Neuronal stem cell (in vitro differentiated cells): Measurements from ENCODE around the gene NFATC3.
"Not testable (repeated sequence)": the region's sequence is repeated elsewhere in the genome, so short reads cannot be mapped to it uniquely, and the experiment has no call there.

Experiments used
- DNase-seq: peaks from one replicate; pipeline ENCODE4 v3.0.0-alpha.2; 2013; ENCODE audit warnings: low spot score
- H2AFZ ChIP-seq: one replicate; pipeline ENCODE4 v1.6.1; 2013; ENCODE audit warnings: mild to moderate bottlenecking, low read length, inconsistent platforms
- H2AK5ac ChIP-seq: 2 replicates; pipeline ENCODE4 v1.6.1; 2013; ENCODE audit warnings: low read depth, mild to moderate bottlenecking, inconsistent platforms, low read length, moderate library complexity, mixed read lengths
- H2BK120ac ChIP-seq: 2 replicates; pipeline ENCODE4 v1.6.1; 2013; ENCODE audit warnings: low read depth, mild to moderate bottlenecking, inconsistent platforms, low read length, moderate library complexity, mixed read lengths
- H2BK12ac ChIP-seq: one replicate; pipeline ENCODE4 v1.6.1; 2013; ENCODE audit warnings: low read length, inconsistent platforms
- H2BK15ac ChIP-seq: 2 replicates; pipeline ENCODE4 v1.6.1; 2013; ENCODE audit warnings: mild to moderate bottlenecking, low read length, inconsistent platforms, mixed read lengths
- H2BK5ac ChIP-seq: one replicate; pipeline ENCODE4 v1.6.1; 2013; ENCODE audit warnings: inconsistent platforms, mild to moderate bottlenecking, low read length, moderate library complexity
- H3K14ac ChIP-seq: one replicate; pipeline ENCODE4 v1.6.1; 2013; ENCODE audit warnings: low read length, inconsistent platforms
- H3K18ac ChIP-seq: 2 replicates; pipeline ENCODE4 v1.6.1; 2013; ENCODE audit warnings: low read length, inconsistent platforms
- H3K23ac ChIP-seq: 2 replicates; pipeline ENCODE4 v1.6.1; 2013; ENCODE audit warnings: low read depth, mild to moderate bottlenecking, mixed read lengths, low read length, inconsistent platforms; ENCODE audit not compliant: poor library complexity
- H3K27ac ChIP-seq: replicated peaks from 3 replicates; pipeline ENCODE4 v1.5.1; 2013; ENCODE audit warnings: low read length, inconsistent platforms
- H3K27me3 ChIP-seq, 3 experiments: 2 replicates each; pipeline ENCODE4 v1.6.1; 2013; ENCODE audit warnings: low read length in 3 of 3, mild to moderate bottlenecking in 2 of 3, inconsistent platforms in 1 of 3, low read depth in 1 of 3, mixed read lengths in 1 of 3, moderate library complexity in 1 of 3; ENCODE audit not compliant: control insufficient read depth in 3 of 3, insufficient read depth in 3 of 3
- H3K36me3 ChIP-seq, 2 donors: replicated peaks in 1 of 2; 2 replicates each; pipeline ENCODE4 v1.6.1; 2013; ENCODE audit warnings: low read length in 2 of 2; ENCODE audit not compliant: control insufficient read depth in 2 of 2, insufficient read depth in 2 of 2
- H3K4ac ChIP-seq: 2 replicates; pipeline ENCODE4 v1.6.1; 2013; ENCODE audit warnings: inconsistent platforms, mild to moderate bottlenecking, low read length, moderate library complexity
- H3K4me1 ChIP-seq, 2 donors: 1 replicate in 1 of 2; 2 replicates in 1 of 2; pipeline ENCODE4 v1.6.1; 2013; ENCODE audit warnings: low read length in 2 of 2, low read depth in 1 of 2; ENCODE audit not compliant: control insufficient read depth in 2 of 2, insufficient read depth in 1 of 2
- H3K4me2 ChIP-seq: one replicate; pipeline ENCODE4 v1.6.1; 2013; ENCODE audit warnings: mild to moderate bottlenecking, low read length, inconsistent platforms; ENCODE audit not compliant: insufficient read depth, poor library complexity, severe bottlenecking
- H3K4me3 ChIP-seq, 2 donors: 2 replicates each; pipeline ENCODE4 v1.5.1; 2013; ENCODE audit warnings: low read length in 2 of 2, mild to moderate bottlenecking in 2 of 2, inconsistent platforms in 1 of 2, moderate library complexity in 1 of 2
- H3K79me1 ChIP-seq: one replicate; pipeline ENCODE4 v1.6.1; 2013; ENCODE audit warnings: low read depth, mild to moderate bottlenecking, inconsistent platforms, low read length, moderate library complexity
- H3K9ac ChIP-seq: one replicate; pipeline ENCODE4 v1.6.1; 2013; ENCODE audit warnings: mild to moderate bottlenecking, low read depth, low read length, inconsistent platforms; ENCODE audit not compliant: poor library complexity
- H3K9me3 ChIP-seq, 2 donors: replicated peaks in 1 of 2; 2 replicates each; pipeline versions ENCODE3 to v1.6.1; 2013; ENCODE audit warnings: low read length in 2 of 2, mild to moderate bottlenecking in 2 of 2, inconsistent platforms in 1 of 2, low read depth in 1 of 2, mixed read lengths in 1 of 2, moderate library complexity in 1 of 2; ENCODE audit not compliant: control insufficient read depth in 2 of 2, insufficient read depth in 1 of 2
- H4K8ac ChIP-seq: one replicate; pipeline ENCODE4 v1.6.1; 2013; ENCODE audit warnings: low read depth, mild to moderate bottlenecking, inconsistent platforms, low read length, moderate library complexity
- H4K91ac ChIP-seq: one replicate; pipeline ENCODE4 v1.6.1; 2013; ENCODE audit warnings: low read length, low read depth, mild to moderate bottlenecking, inconsistent platforms; ENCODE audit not compliant: poor library complexity
- WGBS, 2 donors: extraction: QIAGEN DNeasy Blood & Tissue Kit; methylation state at CpG; one replicate each; pipeline ENCODE4 v1.1.7; 2013; ENCODE audit warnings: missing lambda C conversion rate in 2 of 2, mixed read lengths in 1 of 2; ENCODE audit not compliant: insufficient read length in 2 of 2, insufficient replicate concordance in 1 of 2; ENCODE audit errors: extremely low coverage in 2 of 2; 5-methylcytosine and 5-hydroxymethylcytosine counted together

NFATC3 gene

DNA sequence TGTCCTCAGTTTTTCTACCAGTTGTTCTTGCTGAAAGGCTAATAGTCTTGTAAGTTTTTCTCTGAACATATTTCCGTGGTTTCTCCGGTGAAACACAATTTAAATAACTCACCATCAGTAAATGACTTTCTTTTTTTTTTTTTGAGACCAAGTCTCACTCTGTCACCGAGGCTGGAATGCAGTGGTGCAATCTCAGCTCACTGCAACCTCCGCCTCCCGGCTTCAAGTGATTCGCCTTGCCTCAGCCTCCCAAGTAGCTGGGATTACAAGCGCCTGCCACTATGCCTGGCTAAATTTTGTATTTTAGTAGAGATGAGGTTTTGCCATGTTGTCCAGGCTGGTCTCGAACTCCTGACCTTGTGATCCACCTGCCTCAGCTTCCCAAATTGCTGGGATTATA, 29.8 kb downstream of the NFATC3 start:
- H4K8ac ChIP-seq, H2AK5ac ChIP-seq, DNase-seq, H3K18ac ChIP-seq, H3K36me3 ChIP-seq, H3K4me1 ChIP-seq, H3K27ac ChIP-seq, H2BK15ac ChIP-seq, H4K91ac ChIP-seq, H3K4me2 ChIP-seq, H3K27me3 ChIP-seq, H3K14ac ChIP-seq, H2BK5ac ChIP-seq, H3K23ac ChIP-seq, H2BK12ac ChIP-seq, H2AFZ ChIP-seq, H3K4me3 ChIP-seq, H2BK120ac ChIP-seq, H3K4ac ChIP-seq, H3K79me1 ChIP-seq, H3K9ac ChIP-seq: not testable (repeated sequence)
- no CpG with 5 or more reads among the region's 8 CpGs for WGBS, 2 donors
- H3K9me3 ChIP-seq = peaks cover 0 to 26% of the 10 kb centered on the region in 2 donors

DNA sequence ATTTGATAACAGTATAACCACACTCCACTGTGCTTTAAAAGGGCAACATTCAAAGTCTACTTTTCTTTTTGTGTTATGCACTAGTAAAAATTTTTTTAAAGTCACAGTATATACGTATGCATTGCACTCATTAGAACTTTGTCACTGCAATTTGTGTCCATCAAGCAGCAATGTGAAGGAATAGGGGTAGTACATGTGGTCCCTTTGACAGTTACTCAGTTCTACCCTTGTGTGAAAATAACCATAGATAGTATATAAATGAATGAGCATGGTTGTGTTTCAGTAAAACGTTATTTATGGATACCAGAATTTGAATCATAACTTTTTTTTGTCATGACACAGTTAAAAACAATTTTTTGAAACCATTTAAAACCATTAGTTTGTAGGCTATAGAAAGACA, 30.7 kb downstream of the NFATC3 start:
- Histone ChIP-seq H4K8ac (no peak overlapping the region), H2BK5ac (no peak overlapping the region), H2AK5ac (no peak overlapping the region), H3K14ac (no peak overlapping the region), H4K91ac (no peak overlapping the region), H3K18ac (no peak overlapping the region), H2BK12ac (no peak overlapping the region), H3K23ac (no peak overlapping the region), H3K4me2 (no peak overlapping the region), H2BK15ac (no peak overlapping the region), H2BK120ac (no peak overlapping the region), H3K4me3 (no peak overlapping the region), H3K9me3 (peaks cover 0 to 22% of the 10 kb centered on the region in 2 donors), H3K4ac (no peak overlapping the region), H3K4me1 (no peaks in the 10 kb centered on the region), H3K79me1 (peaks cover 8% of the 10 kb centered on the region), H3K9ac (no peak overlapping the region), H3K36me3 (peaks cover 0 to 2% of the 10 kb centered on the region in 2 donors), H3K27me3 (no peaks in the 10 kb centered on the region), H3K27ac (no peak overlapping the region), H2AFZ (no peak overlapping the region)
- DNase-seq = no peak
- no CpG with 5 or more reads among the region's 2 CpGs for WGBS, 2 donors

GRCh38 chr16:68116256-68116867, 31.2 kb downstream of the NFATC3 start:
- no peak overlapping the region for H4K8ac ChIP-seq
- no CpG with 5 or more reads among the region's 2 CpGs for WGBS, 2 donors
- DNase-seq = no peak

DNA sequence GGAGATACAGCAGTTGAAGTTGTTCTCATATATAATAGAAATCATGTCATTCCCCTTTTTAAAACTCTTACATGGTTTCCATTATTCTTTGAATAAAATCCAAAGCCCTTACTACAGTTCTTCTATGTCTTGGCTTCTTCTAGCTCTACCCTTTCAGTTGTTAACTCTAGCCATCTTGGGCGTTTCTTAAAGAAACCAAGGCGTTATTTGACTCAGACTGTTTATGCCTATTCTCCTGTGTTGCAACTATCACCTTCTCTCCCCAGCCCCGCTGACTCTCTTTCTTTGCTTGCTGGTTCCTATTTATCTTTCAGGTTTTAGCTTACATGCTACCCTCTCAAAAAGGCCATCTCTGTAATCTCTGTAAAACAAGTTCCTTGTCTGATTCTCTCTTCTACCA, 32.7 kb downstream of the NFATC3 start:
- Histone ChIP-seq H3K9me3 (peaks cover 0 to 10% of the 10 kb centered on the region in 2 donors), H2BK15ac (no peak overlapping the region), H3K79me1 (peaks cover 10% of the 10 kb centered on the region), H3K18ac (no peak overlapping the region), H4K91ac (no peak overlapping the region), H3K4me3 (no peak overlapping the region), H4K8ac (no peak overlapping the region), H2AFZ (no peak overlapping the region), H3K4me1 (no peaks in the 10 kb centered on the region), H2BK12ac (no peak overlapping the region), H3K14ac (no peak overlapping the region), H3K9ac (no peak overlapping the region), H2BK120ac (no peak overlapping the region), H3K36me3 (peaks cover 3 to 13% of the 10 kb centered on the region in 2 donors), H3K27ac (no peak overlapping the region), H3K4me2 (no peak overlapping the region), H2AK5ac (no peak overlapping the region), H3K23ac (no peak overlapping the region), H3K27me3 (no peaks in the 10 kb centered on the region), H3K4ac (no peak overlapping the region), H2BK5ac (no peak overlapping the region)
- no CpG with 5 or more reads among the region's 3 CpGs for WGBS, 2 donors
- no peak for DNase-seq

More at GRCh38 chr16:68116256-68116867, 31.2 kb downstream of the NFATC3 start:
- H2BK12ac ChIP-seq = no peak overlapping the region
- no peak overlapping the region for H2BK15ac ChIP-seq
- H2AK5ac ChIP-seq = no peak overlapping the region
- no peak overlapping the region for H2BK120ac ChIP-seq
- H3K36me3 ChIP-seq = peaks cover 0 to 2% of the 10 kb centered on the region in 2 donors
- H3K4ac ChIP-seq = no peak overlapping the region
- H3K79me1 ChIP-seq = peaks cover 8% of the 10 kb centered on the region
- H3K14ac ChIP-seq = no peak overlapping the region
- H2AFZ ChIP-seq = no peak overlapping the region
- no peaks in the 10 kb centered on the region for H3K27me3 ChIP-seq
- H3K18ac ChIP-seq = no peak overlapping the region
- H3K27ac ChIP-seq = no peak overlapping the region
- H3K23ac ChIP-seq = no peak overlapping the region
- no peak overlapping the region for H4K91ac ChIP-seq
- no peaks in the 10 kb centered on the region for H3K4me1 ChIP-seq
- no peak overlapping the region for H3K4me2 ChIP-seq
- no peak overlapping the region for H2BK5ac ChIP-seq
- H3K4me3 ChIP-seq = no peak overlapping the region
- H3K9me3 ChIP-seq = peaks cover 0 to 17% of the 10 kb centered on the region in 2 donors
- H3K9ac ChIP-seq = no peak overlapping the region
